Immature natural killer cell (primary cell): ENCODE results near the gene C1QTNF4. TPM values are rescaled to one million over a fixed set of nuclear protein-coding genes. Genes with fewer than 3 reads are reported as not detected.
A peak's percentile ranks its signal among the peaks of the same experiment; 100 is the strongest.
"Not testable (repeated sequence)": the region's sequence is repeated elsewhere in the genome, so short reads cannot be mapped to it uniquely, and the experiment has no call there.

ENCODE experiments used
- DNase-seq, 3 donors: peaks; one replicate each; pipeline ENCODE4 v3.0.0; 2022; ENCODE audit warnings: mixed read lengths in 1 of 3
- H3K27ac Mint-ChIP-seq, 6 donors: one replicate each; pipeline ENCODE4 v1.8.0; 2020; ENCODE audit warnings: mixed read lengths in 6 of 6, mild to moderate bottlenecking in 5 of 6, inconsistent platforms in 4 of 6, moderate library complexity in 3 of 6
- H3K27me3 Mint-ChIP-seq, 3 donors: one replicate each; pipeline ENCODE4 v1.8.0; 2020 to 2021; ENCODE audit warnings: low read depth in 3 of 3, mild to moderate bottlenecking in 3 of 3, mixed read lengths in 3 of 3, moderate library complexity in 3 of 3, inconsistent platforms in 1 of 3
- H3K36me3 Mint-ChIP-seq, 3 donors: one replicate each; pipeline ENCODE4 v1.8.0; 2020; ENCODE audit warnings: mixed read lengths in 3 of 3, inconsistent platforms in 2 of 3, mild to moderate bottlenecking in 2 of 3
- H3K4me1 Mint-ChIP-seq, 2 donors: one replicate each; pipeline ENCODE4 v1.8.0; 2020; ENCODE audit warnings: inconsistent platforms in 2 of 2, mild to moderate bottlenecking in 2 of 2, mixed read lengths in 2 of 2, moderate library complexity in 1 of 2
- H3K4me3 Mint-ChIP-seq, 5 donors: one replicate each; pipeline ENCODE4 v1.8.0; 2020; ENCODE audit warnings: mild to moderate bottlenecking in 5 of 5, mixed read lengths in 5 of 5, inconsistent platforms in 3 of 5, moderate library complexity in 3 of 5
- H3K9me3 Mint-ChIP-seq, 6 donors: one replicate each; pipeline ENCODE4 v1.8.0; 2020; ENCODE audit warnings: mild to moderate bottlenecking in 6 of 6, mixed read lengths in 6 of 6, inconsistent platforms in 4 of 6, moderate library complexity in 3 of 6
- polyA plus RNA-seq, 3 donors: library from polyadenylated mRNA; unstranded; fragments of 300-500 nt; fragmentation: Illumina TruSeq; gene quantifications; one replicate each; pipeline ENCODE4 v1.2.3, GENCODE V29; 2021

The C1QTNF4 gene
- polyA plus RNA-seq, 3 donors from 2014 or later, result 0.24 TPM; not detected in 2

DNA sequence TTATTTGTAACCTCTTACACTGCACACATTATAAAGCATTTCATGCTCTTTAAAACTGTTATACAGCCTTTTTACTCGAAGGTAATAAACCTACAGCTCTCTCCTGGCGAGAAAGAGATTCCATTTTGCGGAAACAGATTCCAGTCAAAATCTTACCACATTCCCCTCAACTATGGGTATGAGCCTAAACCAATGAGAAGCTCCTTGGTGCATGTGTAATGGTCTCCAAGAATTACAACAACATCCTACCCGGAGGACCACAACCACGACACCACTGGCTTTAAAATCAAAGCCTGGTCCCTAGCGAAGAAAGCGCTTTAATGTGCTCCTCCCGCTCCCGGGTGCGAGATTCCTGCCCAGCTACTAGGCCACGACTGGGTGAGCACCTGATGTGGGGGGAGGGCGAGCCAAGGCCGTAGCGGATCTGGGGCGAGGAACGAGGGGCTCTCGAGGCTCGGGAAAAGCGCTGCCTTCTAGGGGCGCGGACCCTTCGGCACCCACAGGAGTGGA lies 42.1 kb downstream of the C1QTNF4 start:
- no peaks in the 10 kb centered on the region for H3K36me3 Mint-ChIP-seq
- peak in 1 of 3 donors; percentile 7 for DNase-seq
- peaks cover 0 to 8% (median 3%) of the 10 kb centered on the region in 3 donors for H3K27me3 Mint-ChIP-seq
- peaks cover 51 to 67% of the 10 kb centered on the region in 2 donors for H3K4me1 Mint-ChIP-seq
- no peaks in the 10 kb centered on the region for H3K9me3 Mint-ChIP-seq
- H3K27ac Mint-ChIP-seq, result peak overlapping the region; percentile 89 to 96 (median 93)
- H3K4me3 Mint-ChIP-seq, result peak overlapping the region; percentile 94 to 98 (median 97)

- no peak for DNase-seq
- Mint-ChIP-seq H3K4me1 (peaks cover 54 to 70% of the 10 kb centered on the region in 2 donors), H3K27ac (peak overlapping the region; percentile 73 to 96 (median 92))
These were observed 43.1 kb downstream of the C1QTNF4 start for GRCh38 chr11:47551086-47551485.

DNA sequence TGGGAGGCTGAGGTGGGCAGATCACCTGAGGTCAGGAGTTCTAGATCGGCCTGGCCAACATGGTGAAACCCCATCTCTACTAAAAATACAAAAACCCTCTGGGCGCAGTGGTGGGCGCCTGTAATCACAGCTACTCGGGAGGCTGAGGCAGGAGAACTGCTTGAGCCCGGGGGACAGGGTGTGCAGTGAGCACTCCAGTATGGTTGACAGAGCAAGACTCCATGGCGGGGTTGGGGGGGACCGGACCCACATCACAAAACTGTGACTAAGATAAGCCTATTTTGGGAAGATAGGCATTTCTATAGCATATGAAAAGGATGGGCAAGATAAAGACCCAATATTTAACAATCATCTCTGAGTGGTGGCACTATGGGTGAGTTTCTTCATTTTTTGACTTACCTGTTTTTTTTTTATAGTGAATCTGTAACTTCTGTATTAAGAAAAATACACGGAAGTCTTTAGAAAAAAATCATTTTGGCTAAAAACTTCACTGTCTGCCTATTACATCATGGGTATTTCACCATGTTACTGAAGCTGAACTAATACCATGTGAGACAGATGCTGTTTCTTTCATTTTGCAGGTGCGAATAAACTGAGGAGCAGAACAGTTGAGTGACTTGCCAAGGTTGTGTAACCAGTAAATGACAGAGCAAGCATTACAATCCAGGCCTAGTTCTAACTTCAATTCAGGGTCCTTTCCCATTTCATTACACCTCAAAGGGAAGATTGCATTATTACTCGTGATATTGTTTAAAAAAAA lies 43.7 kb downstream of the C1QTNF4 start:
- H3K4me3 Mint-ChIP-seq, result peak overlapping the region; percentile 27 to 98 (median 97)
- H3K9me3 Mint-ChIP-seq, result no peaks in the 10 kb centered on the region

More at GRCh38 chr11:47551086-47551485, 43.1 kb downstream of the C1QTNF4 start:
- no peaks in the 10 kb centered on the region for H3K36me3 Mint-ChIP-seq
- no peaks in the 10 kb centered on the region for H3K9me3 Mint-ChIP-seq
- peaks cover 0 to 8% (median 3%) of the 10 kb centered on the region in 3 donors for H3K27me3 Mint-ChIP-seq
- peak overlapping the region; percentile 94 to 98 (median 97) for H3K4me3 Mint-ChIP-seq

GRCh38 chr11:47546274-47546673 lies 47.9 kb downstream of the C1QTNF4 start:
- not testable (repeated sequence) for H3K27me3 Mint-ChIP-seq, H3K27ac Mint-ChIP-seq, H3K9me3 Mint-ChIP-seq, H3K36me3 Mint-ChIP-seq, DNase-seq
- peak overlapping the region in 1 of 5 donors; percentile 14 for H3K4me3 Mint-ChIP-seq
- peaks cover 68 to 82% of the 10 kb centered on the region in 2 donors for H3K4me1 Mint-ChIP-seq

More for the DNA sequence above, 43.7 kb downstream of the C1QTNF4 start:
- no peak for DNase-seq
- Mint-ChIP-seq H3K27me3 (peaks cover 0 to 8% (median 3%) of the 10 kb centered on the region in 3 donors), H3K4me1 (peaks cover 56 to 72% of the 10 kb centered on the region in 2 donors), H3K27ac (peak overlapping the region; percentile 57 to 93 (median 84)), H3K36me3 (no peaks in the 10 kb centered on the region)

DNA sequence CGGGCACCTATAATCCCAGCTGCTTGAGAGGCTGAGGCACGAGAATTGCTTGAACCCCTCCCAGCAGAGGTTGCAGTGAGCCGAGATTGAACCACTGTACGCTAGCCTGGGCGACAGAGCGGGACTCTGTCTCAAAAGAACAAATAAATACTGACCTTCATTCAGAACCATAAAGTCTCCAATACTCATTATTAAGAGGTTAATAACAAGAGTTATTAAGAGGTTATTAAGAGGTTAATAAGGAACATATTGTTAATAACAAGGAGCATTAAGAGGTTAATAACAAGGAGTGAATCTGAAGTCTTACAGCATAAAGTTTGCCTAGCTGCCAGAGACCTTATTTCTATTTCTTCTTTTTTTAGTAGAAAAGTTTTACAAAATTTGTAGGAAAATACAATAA lies 48.9 kb downstream of the C1QTNF4 start:
- H3K4me1 Mint-ChIP-seq, result peaks cover 68 to 82% of the 10 kb centered on the region in 2 donors
- DNase-seq, result no peak
- H3K27ac Mint-ChIP-seq, result no peak overlapping the region
- H3K9me3 Mint-ChIP-seq, result no peaks in the 10 kb centered on the region
- no peaks in the 10 kb centered on the region for H3K36me3 Mint-ChIP-seq
- H3K27me3 Mint-ChIP-seq, result peaks cover 0 to 3% (median 2%) of the 10 kb centered on the region in 3 donors
- no peak overlapping the region for H3K4me3 Mint-ChIP-seq

DNA sequence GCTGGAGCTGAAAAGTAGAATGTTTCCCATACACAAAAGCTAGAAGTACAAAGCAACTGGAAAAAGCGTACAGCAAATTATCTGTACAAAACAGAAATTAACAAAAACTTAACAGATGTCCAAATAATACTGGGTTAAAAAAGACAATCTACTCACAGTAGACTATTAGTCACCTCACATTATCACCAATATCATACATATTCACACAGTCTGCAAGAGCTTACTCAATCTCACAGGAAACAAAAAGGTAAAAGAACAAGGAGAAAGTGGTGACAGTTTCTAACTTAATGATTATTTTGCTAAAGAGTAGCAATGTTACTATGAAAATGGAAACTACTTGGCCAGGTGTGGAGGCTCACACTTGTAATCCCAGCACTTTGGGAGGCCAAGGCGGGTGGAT lies 53.1 kb downstream of the C1QTNF4 start:
- H3K4me3 Mint-ChIP-seq, result peak overlapping the region; percentile 48 to 68 (median 58)
- H3K36me3 Mint-ChIP-seq, result no peaks in the 10 kb centered on the region
- peaks cover 0 to 2% (median 0%) of the 10 kb centered on the region in 3 donors for H3K27me3 Mint-ChIP-seq
- no peaks in the 10 kb centered on the region for H3K9me3 Mint-ChIP-seq
- no peak for DNase-seq
- H3K4me1 Mint-ChIP-seq, result peaks cover 70 to 86% of the 10 kb centered on the region in 2 donors
- H3K27ac Mint-ChIP-seq, result peak overlapping the region; percentile 36 to 85 (median 78)

DNA sequence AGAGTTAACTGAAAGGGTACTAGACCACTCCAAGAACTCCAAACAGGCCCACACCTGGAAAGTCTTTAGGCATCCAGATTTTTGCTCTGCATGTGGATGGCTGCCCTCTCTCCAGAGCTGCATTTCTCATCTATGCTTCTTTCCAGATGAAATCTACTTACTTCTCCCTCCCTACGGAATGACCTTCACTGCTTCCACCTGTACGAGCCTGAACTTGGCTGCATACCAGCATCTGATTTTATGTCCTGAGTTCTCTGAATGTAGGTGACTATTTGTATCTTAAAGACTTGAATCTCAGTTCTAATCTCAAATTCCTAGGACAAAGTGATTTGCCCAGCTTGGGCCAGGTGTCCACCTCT lies 54.6 kb downstream of the C1QTNF4 start:
- H3K27ac Mint-ChIP-seq, result peak overlapping the region in 5 of 6 donors; percentile 36 to 85 (median 58)
- H3K27me3 Mint-ChIP-seq, result peaks cover 0 to 2% (median 0%) of the 10 kb centered on the region in 3 donors
- peaks cover 73 to 89% of the 10 kb centered on the region in 2 donors for H3K4me1 Mint-ChIP-seq
- DNase-seq, result no peak
- no peaks in the 10 kb centered on the region for H3K36me3 Mint-ChIP-seq
- H3K4me3 Mint-ChIP-seq, result peak overlapping the region; percentile 3 to 68 (median 48)
- no peaks in the 10 kb centered on the region for H3K9me3 Mint-ChIP-seq

Other genes starting within 250 kb of the C1QTNF4 start
- not detected for gene MYBPC3, start 241.7 kb downstream of the C1QTNF4 start, polyA plus RNA-seq
- 1 to 10 TPM in 2 of 3 donors, under 1 TPM in 1; 0.95 to 3.6 (median 2.3) TPM for gene SPI1, start 215.9 kb downstream of the C1QTNF4 start, polyA plus RNA-seq
- 10 to 100 TPM; 22.1 to 33.2 (median 27.7) TPM for gene SLC39A13, start 185.8 kb downstream of the C1QTNF4 start, polyA plus RNA-seq
- gene PSMC3, start 168.0 kb downstream of the C1QTNF4 start, polyA plus RNA-seq, result 100 to 1,000 TPM; 157 to 207 (median 184) TPM
- not detected for gene RAPSN, start 145.3 kb downstream of the C1QTNF4 start, polyA plus RNA-seq
- 10 to 100 TPM; 21.0 to 58.1 (median 35.5) TPM for gene CELF1, start 41.3 kb downstream of the C1QTNF4 start, polyA plus RNA-seq
- gene PTPMT1, start 28.8 kb downstream of the C1QTNF4 start, polyA plus RNA-seq, result 100 to 1,000 TPM in 1 of 3 donors, 10 to 100 TPM in 2; 62.2 to 117 (median 80.2) TPM
- 10 to 100 TPM; 40.2 to 60.8 (median 49.1) TPM for gene KBTBD4, start 15.4 kb downstream of the C1QTNF4 start, polyA plus RNA-seq
- 100 to 1,000 TPM; 108 to 157 (median 143) TPM for gene NDUFS3, start 15.3 kb downstream of the C1QTNF4 start, polyA plus RNA-seq
- gene FAM180B, start 7.7 kb downstream of the C1QTNF4 start, polyA plus RNA-seq, result not detected
- gene MTCH2, start 48.1 kb upstream of the C1QTNF4 start, polyA plus RNA-seq, result 10 to 100 TPM; 66.9 to 86.2 (median 73.8) TPM
- gene AGBL2, start 121.0 kb upstream of the C1QTNF4 start, polyA plus RNA-seq, result 1 to 10 TPM; 1.1 to 4.3 (median 1.9) TPM
- gene FNBP4, start 172.9 kb upstream of the C1QTNF4 start, polyA plus RNA-seq, result 10 to 100 TPM; 12.6 to 35.9 (median 23.6) TPM